Measurements from ENCODE around the gene IP6K2.
A peak's percentile ranks its signal among the peaks of the same experiment; 100 is the strongest.
"Not testable (repeated sequence)": the region's sequence is repeated elsewhere in the genome, so short reads cannot be mapped to it uniquely, and the experiment has no call there.

IP6K2 gene

DNA sequence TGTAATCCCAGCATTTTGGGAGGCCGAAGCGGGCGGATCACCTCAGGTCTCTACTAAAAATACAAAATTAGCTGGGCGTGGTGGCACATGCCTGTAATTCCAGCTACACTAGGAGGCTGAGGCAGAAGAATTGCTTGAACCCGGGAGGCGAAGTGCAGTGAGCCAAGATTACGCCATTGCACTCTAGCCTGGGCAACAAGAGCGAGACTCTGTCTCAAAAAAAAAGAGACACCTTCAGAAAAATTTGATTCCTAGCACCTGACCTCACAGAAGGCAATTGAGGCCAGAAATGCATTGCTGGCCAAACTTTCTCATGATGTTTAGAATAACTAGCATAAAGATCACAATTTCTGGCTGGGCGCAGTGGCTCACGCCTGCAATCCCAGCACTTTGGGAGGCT lies 24.2 kb upstream of the IP6K2 start:
- not testable (repeated sequence) for H3K27ac Mint-ChIP-seq (ENCODE audit: low read depth); H3K4me3 Mint-ChIP-seq; ATAC-seq (replicated peaks; ENCODE audit: extremely low read depth, poor library complexity, severe bottlenecking)

DNA sequence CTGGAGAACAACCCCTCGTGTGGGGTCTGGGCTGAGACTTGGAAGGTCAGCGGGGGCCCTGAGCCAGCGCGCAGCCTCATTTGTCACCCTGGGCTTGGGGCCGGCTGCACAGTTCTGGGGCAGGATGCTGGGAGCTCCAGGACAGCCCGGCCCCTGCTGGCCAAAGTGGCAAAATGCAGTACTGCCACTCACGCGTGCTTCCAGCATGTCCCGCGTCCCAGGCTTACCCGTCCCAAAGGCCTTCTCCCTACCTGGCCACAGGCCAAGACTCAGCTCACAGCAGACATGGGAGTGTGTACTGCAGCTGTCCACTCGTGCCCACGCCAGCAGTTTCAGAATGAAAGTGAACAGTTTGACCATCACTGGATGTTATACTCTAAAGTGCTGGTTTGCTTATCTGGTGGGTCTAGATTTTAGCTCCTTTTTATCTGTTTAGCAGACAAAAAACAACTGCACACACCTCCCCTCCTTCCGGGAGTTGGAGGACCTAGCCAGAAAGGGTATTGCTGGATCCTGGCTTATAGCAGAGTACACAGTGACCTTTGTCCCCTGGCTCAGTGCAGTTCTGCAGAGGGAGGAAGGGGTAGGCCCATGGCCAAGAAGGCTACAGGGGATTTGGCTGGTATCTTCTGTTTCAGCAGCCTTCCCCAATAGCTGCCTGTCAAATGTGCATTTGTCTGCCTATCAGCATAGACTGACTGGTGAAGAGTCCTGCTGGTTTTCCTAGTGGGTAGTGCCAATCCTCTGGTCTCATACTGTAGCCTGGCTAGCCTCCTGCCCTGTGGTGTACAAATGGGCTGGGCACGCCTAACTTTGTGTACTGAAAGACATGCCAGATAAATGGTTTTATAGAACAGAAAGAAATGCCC lies 23.2 kb upstream of the IP6K2 start:
- no peaks in the 10 kb centered on the region for H3K27me3 Mint-ChIP-seq
- no peak overlapping the region for H3K4me3 Mint-ChIP-seq
- no peak overlapping the region for H3K27ac Mint-ChIP-seq (ENCODE audit: low read depth)
- peak; percentile 46 for ATAC-seq (replicated peaks; ENCODE audit: extremely low read depth, poor library complexity, severe bottlenecking)
- no peaks in the 10 kb centered on the region for H3K9me3 Mint-ChIP-seq
- H3K4me1 Mint-ChIP-seq, result no peaks in the 10 kb centered on the region
- peaks cover 5% of the 10 kb centered on the region for H3K36me3 Mint-ChIP-seq (ENCODE audit: insufficient read depth)
- DNase-seq (ENCODE audit: low spot score in 2 of 2), result no peak

More for the DNA sequence above, 24.2 kb upstream of the IP6K2 start:
- H3K9me3 Mint-ChIP-seq; H3K27me3 Mint-ChIP-seq; H3K4me1 Mint-ChIP-seq; DNase-seq (ENCODE audit: low spot score in 2 of 2): not testable (repeated sequence)
- H3K36me3 Mint-ChIP-seq (ENCODE audit: insufficient read depth), result peaks cover 14% of the 10 kb centered on the region

DNA sequence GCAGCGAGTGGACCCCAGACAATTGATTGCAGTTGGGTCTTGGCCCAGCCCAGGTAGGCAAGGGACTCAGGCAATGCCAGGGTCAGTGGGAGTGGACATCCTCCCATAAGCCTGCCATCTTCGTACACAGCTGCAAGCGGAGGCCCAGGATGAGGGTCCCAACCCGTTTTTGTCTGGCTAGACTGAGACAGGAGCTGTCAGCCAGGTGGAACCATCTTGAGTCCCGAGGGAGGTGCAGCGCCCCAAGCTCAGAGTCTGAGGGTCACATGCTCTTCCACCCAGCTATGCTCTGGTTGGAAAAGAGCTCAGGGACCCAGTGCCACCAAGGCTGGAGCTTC lies 22.6 kb upstream of the IP6K2 start:
- no peak for ATAC-seq (replicated peaks; ENCODE audit: extremely low read depth, poor library complexity, severe bottlenecking)
- Mint-ChIP-seq H3K4me3 (no peak overlapping the region), H3K27me3 (no peaks in the 10 kb centered on the region), H3K9me3 (no peaks in the 10 kb centered on the region), H3K36me3 (ENCODE audit: insufficient read depth) (peaks cover 5% of the 10 kb centered on the region), H3K27ac (ENCODE audit: low read depth) (no peak overlapping the region), H3K4me1 (no peaks in the 10 kb centered on the region)
- no peak for DNase-seq (ENCODE audit: low spot score in 2 of 2)

DNA sequence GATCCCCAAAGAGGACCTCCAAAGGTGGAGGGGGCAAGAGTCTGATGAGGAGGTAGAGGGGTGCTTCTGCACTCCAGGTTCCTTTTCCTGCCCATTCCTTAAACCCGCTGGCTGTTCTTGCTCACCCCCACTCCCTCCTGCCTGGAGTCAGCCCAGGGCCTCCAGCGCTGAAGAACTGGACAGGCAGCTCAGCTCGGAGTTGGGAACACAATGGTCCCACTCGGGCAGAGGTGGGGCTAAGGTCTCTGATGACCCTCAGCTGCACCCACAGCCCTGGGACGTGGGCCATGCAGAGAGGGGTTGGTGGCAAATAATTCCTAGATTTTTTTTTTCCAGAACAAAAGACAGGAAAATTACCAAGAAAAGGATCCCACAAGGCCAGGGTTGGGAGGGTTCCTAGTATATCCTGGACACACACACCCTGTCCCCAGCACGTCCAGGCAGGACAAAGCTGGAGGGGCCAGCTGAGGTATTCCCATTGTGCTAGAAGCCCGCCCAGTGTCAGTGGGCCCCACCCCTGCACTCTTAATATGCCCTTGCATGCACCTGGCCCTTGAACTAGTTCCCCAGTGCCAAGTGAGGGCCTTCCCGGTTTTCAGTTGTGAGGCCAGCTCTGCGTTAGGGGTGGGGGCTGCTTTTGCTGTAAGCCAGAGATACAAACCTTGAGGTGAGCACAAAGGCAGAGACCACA lies 22.1 kb upstream of the IP6K2 start:
- Mint-ChIP-seq H3K27ac (ENCODE audit: low read depth) (no peak overlapping the region), H3K36me3 (ENCODE audit: insufficient read depth) (peaks cover 3% of the 10 kb centered on the region), H3K4me1 (no peaks in the 10 kb centered on the region), H3K4me3 (no peak overlapping the region), H3K9me3 (no peaks in the 10 kb centered on the region), H3K27me3 (no peaks in the 10 kb centered on the region)
- no peak for ATAC-seq (replicated peaks; ENCODE audit: extremely low read depth, poor library complexity, severe bottlenecking)
- DNase-seq (ENCODE audit: low spot score in 2 of 2), result no peak

DNA sequence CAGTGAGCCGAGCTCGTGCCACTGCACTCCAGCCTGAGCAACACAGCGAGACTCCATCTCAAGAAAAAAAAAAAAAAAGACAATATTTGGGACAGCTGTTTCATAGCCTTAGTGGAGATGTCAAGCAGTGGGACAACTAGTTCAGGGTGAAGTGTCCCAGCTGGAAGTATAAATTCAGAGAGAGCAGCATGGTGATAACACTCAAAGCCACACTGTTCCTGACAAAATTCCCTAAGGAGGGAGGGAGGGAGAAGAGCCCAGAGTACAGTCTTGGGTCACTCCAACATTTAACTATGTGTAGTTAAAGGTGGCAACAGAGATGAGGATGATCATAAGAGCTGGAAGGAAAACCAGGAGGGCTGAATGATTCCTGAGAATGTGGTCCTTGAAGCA lies 21.1 kb upstream of the IP6K2 start:
- H3K36me3 Mint-ChIP-seq (ENCODE audit: insufficient read depth), result peaks cover 2% of the 10 kb centered on the region
- H3K9me3 Mint-ChIP-seq, result no peaks in the 10 kb centered on the region
- H3K4me3 Mint-ChIP-seq, result no peak overlapping the region
- no peak overlapping the region for H3K27ac Mint-ChIP-seq (ENCODE audit: low read depth)
- no peaks in the 10 kb centered on the region for H3K4me1 Mint-ChIP-seq
- DNase-seq (ENCODE audit: low spot score in 2 of 2), result no peak
- H3K27me3 Mint-ChIP-seq, result no peaks in the 10 kb centered on the region
- ATAC-seq (replicated peaks; ENCODE audit: extremely low read depth, poor library complexity, severe bottlenecking), result no peak

- not testable (repeated sequence) for ATAC-seq (replicated peaks; ENCODE audit: extremely low read depth, poor library complexity, severe bottlenecking); H3K9me3 Mint-ChIP-seq; DNase-seq (ENCODE audit: low spot score in 2 of 2); H3K36me3 Mint-ChIP-seq (ENCODE audit: insufficient read depth); H3K27ac Mint-ChIP-seq (ENCODE audit: low read depth); H3K4me1 Mint-ChIP-seq; H3K4me3 Mint-ChIP-seq; H3K27me3 Mint-ChIP-seq
Observed at GRCh38 chr3:48735075-48735767, 18.2 kb upstream of the IP6K2 start.

GRCh38 chr3:48734541-48734940 lies 17.5 kb upstream of the IP6K2 start:
- not testable (repeated sequence) for H3K36me3 Mint-ChIP-seq (ENCODE audit: insufficient read depth); DNase-seq (ENCODE audit: low spot score in 2 of 2); H3K27me3 Mint-ChIP-seq; ATAC-seq (replicated peaks; ENCODE audit: extremely low read depth, poor library complexity, severe bottlenecking); H3K4me3 Mint-ChIP-seq; H3K4me1 Mint-ChIP-seq; H3K27ac Mint-ChIP-seq (ENCODE audit: low read depth); H3K9me3 Mint-ChIP-seq

DNA sequence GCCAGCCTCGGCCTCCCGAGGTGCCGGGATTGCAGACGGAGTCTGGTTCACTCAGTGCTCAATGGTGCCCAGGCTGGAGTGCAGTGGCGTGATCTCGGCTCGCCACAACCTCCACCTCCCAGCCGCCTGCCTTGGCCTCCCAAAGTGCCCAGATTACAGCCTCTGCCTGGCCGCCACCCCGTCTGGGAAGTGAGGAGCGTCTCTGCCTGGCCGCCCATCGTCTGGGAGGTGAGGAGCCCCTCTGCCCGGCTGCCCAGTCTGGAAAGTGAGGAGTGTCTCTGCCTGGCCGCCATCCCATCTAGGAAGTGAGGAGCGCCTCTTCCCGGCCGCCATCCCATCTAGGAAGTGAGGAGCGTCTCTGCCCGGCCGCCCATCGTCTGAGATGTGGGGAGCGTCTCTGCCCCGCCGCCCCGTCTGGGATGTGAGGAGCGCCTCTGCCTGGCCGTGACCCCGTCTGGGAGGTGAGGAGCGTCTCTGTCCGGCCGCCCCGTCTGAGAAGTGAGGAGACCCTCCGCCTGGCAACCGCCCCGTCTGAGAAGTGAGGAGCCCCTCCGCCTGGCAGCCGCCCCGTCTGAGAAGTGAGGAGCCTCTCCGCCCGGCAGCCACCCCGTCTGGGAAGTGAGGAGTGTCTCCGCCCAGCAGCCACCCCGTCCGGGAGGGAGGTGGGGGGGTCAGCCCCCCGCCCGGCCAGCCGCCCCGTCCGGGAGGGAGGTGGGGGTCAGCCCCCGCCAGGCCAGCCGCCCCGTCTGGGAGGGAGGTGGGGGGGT lies 16.9 kb upstream of the IP6K2 start:
- ATAC-seq (replicated peaks; ENCODE audit: extremely low read depth, poor library complexity, severe bottlenecking); H3K9me3 Mint-ChIP-seq; DNase-seq (ENCODE audit: low spot score in 2 of 2); H3K27me3 Mint-ChIP-seq; H3K36me3 Mint-ChIP-seq (ENCODE audit: insufficient read depth); H3K4me1 Mint-ChIP-seq; H3K27ac Mint-ChIP-seq (ENCODE audit: low read depth); H3K4me3 Mint-ChIP-seq: not testable (repeated sequence)

DNA sequence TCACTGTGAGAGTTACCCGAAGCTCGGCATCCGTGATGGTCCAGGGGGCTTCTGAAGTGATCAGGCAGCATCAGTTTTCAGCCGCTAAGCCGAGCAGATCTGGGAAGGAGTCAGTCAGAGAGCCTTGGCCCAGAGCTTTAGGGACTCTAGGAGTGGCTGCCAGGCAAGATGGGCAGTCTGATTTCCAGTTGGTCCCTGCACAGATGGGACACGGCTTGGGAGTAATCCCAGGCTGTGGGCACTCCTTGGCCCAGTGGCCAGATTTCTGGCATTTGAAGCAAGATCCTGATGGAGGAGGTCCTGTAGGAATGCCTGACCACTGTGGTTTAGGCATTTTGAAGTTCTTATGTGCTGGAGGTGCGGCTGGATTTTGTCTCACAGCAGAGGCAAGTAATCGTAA lies 10.5 kb upstream of the IP6K2 start:
- no peaks in the 10 kb centered on the region for H3K9me3 Mint-ChIP-seq
- H3K27ac Mint-ChIP-seq (ENCODE audit: low read depth), result no peak overlapping the region
- ATAC-seq (replicated peaks; ENCODE audit: extremely low read depth, poor library complexity, severe bottlenecking) (no peak), DNase-seq (ENCODE audit: low spot score in 2 of 2) (no peak)
- no peaks in the 10 kb centered on the region for H3K4me1 Mint-ChIP-seq
- no peaks in the 10 kb centered on the region for H3K27me3 Mint-ChIP-seq
- peaks cover 2% of the 10 kb centered on the region for H3K36me3 Mint-ChIP-seq (ENCODE audit: insufficient read depth)
- no peak overlapping the region for H3K4me3 Mint-ChIP-seq

- not testable (repeated sequence) for H3K9me3 Mint-ChIP-seq; H3K4me1 Mint-ChIP-seq; ATAC-seq (replicated peaks; ENCODE audit: extremely low read depth, poor library complexity, severe bottlenecking); H3K27me3 Mint-ChIP-seq; DNase-seq (ENCODE audit: low spot score in 2 of 2); H3K4me3 Mint-ChIP-seq; H3K36me3 Mint-ChIP-seq (ENCODE audit: insufficient read depth); H3K27ac Mint-ChIP-seq (ENCODE audit: low read depth)
Observed at GRCh38 chr3:48725185-48725855, 8.3 kb upstream of the IP6K2 start.

- DNase-seq (ENCODE audit: low spot score in 2 of 2), result no peak
- Mint-ChIP-seq H3K27me3 (no peaks in the 10 kb centered on the region), H3K36me3 (ENCODE audit: insufficient read depth) (peaks cover 2% of the 10 kb centered on the region), H3K27ac (ENCODE audit: low read depth) (no peak overlapping the region), H3K9me3 (no peaks in the 10 kb centered on the region), H3K4me1 (no peaks in the 10 kb centered on the region), H3K4me3 (no peak overlapping the region)
- ATAC-seq (replicated peaks; ENCODE audit: extremely low read depth, poor library complexity, severe bottlenecking), result no peak
Observed at GRCh38 chr3:48723725-48724124, 6.7 kb upstream of the IP6K2 start.

- H3K27ac Mint-ChIP-seq (ENCODE audit: low read depth); H3K36me3 Mint-ChIP-seq (ENCODE audit: insufficient read depth); H3K9me3 Mint-ChIP-seq; DNase-seq (ENCODE audit: low spot score in 2 of 2); H3K4me3 Mint-ChIP-seq; H3K4me1 Mint-ChIP-seq; H3K27me3 Mint-ChIP-seq; ATAC-seq (replicated peaks; ENCODE audit: extremely low read depth, poor library complexity, severe bottlenecking): not testable (repeated sequence)
Observed at GRCh38 chr3:48723293-48723692, 6.3 kb upstream of the IP6K2 start.

Data from central memory CD8-positive, alpha-beta T cell (primary cell).